GM12875 (cell line): Measurements from ENCODE around the gene KCTD12.

ENCODE experiments used
- H3K4me3 ChIP-seq: one replicate; pipeline ENCODE4 v1.5.1; 2011; ENCODE audit warnings: low read depth, low read length, control low read depth
- TF ChIP-seq, protein P1 (sequence below): IDR thresholded peaks from 2 replicates; pipeline ENCODE4 v1.5.1; 2011; ENCODE audit warnings: low read depth, mild to moderate bottlenecking, control low read depth, inconsistent platforms, low read length, moderate library complexity, borderline replicate concordance; ENCODE audit not compliant: insufficient read depth

KCTD12 gene

DNA sequence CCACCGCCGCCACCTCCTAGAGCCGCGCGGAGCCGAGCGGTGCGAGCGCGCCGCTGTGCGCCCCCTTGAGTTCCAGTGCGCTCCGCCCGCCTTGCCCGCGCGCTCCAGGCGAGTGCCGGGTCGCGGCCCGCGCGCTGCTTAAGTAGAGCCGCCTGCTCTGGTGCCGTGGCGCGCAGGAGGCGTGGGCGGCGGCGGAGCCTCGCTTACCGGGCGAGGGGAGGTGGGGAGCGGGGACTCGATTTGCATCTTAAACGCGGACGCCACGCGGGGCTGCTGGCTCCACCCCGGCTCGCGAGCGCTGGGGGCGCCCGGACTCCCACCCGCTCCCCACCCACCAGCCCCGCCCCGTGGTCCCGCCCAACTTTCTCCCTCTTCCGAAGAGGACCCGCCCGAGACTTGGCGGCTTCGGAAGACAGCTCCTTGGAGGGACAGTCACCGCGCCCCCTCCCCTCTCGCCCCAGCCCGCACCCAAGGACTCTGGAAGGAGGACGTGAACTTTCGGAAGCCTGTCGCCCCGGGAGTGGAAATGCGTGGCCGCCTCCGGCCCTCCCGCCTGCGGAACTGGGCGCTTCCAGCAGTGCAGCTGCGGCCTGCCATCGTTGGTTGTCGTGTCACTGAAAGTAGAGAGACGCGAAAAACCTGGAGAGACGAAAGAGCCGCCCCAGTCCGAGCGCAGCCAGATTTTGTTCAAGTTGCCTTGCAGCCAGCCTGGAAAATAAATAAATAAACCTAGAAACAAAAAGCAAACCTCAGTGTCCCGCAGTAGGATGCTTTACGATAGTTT is at the start of gene KCTD12:
Gene KCTD12, minus strand, starts transcription at position 114 of the 784 bp plus-strand sequence. CDS start 257 bp downstream, outside the sequence.
- peak within 1 kb of the TSS; percentile 73 for H3K4me3 ChIP-seq
- TF ChIP-seq, protein P1, sequence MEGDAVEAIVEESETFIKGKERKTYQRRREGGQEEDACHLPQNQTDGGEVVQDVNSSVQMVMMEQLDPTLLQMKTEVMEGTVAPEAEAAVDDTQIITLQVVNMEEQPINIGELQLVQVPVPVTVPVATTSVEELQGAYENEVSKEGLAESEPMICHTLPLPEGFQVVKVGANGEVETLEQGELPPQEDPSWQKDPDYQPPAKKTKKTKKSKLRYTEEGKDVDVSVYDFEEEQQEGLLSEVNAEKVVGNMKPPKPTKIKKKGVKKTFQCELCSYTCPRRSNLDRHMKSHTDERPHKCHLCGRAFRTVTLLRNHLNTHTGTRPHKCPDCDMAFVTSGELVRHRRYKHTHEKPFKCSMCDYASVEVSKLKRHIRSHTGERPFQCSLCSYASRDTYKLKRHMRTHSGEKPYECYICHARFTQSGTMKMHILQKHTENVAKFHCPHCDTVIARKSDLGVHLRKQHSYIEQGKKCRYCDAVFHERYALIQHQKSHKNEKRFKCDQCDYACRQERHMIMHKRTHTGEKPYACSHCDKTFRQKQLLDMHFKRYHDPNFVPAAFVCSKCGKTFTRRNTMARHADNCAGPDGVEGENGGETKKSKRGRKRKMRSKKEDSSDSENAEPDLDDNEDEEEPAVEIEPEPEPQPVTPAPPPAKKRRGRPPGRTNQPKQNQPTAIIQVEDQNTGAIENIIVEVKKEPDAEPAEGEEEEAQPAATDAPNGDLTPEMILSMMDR: peak; percentile 47

DNA sequence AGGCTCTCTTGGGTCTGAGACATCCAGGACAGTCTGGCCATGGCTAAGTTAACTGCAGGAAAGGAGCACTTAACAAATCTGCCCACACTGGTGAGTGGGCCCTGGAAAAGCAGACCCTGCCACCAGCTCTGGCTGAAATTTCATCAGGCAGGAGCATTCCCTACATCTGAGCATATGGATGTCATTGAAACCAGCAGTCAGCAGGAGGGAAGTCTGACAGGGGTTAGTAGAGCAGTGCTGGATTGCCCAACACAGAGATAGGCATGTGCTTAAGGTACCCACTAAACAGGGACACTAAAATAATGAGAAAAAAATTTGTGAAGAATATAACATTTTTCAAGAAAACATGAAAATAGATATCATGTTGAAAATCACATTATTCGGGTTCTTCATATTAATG is 48.5 kb upstream of the KCTD12 start:
- no peak overlapping the region for H3K4me3 ChIP-seq
- TF ChIP-seq, protein P1: no peak

DNA sequence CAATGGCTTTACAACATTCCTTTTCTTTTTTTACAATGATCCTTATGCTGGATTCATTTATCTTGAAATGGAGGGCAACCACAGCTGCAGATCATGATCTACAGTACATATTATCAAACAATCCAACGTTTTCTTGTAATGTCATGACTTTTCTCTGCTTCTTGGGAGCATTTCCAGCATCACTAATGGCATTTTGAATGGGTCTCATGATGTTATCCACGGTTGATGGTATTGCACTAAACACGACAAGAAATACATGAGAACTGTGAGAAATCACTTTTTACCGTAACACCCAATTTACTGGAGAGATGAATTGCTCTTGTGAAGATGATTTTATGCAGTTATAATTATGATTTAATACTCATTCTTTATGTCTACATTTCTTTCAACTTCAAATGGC is 45.9 kb upstream of the KCTD12 start:
- H3K4me3 ChIP-seq: no peak overlapping the region
- TF ChIP-seq, protein P1: no peak

DNA sequence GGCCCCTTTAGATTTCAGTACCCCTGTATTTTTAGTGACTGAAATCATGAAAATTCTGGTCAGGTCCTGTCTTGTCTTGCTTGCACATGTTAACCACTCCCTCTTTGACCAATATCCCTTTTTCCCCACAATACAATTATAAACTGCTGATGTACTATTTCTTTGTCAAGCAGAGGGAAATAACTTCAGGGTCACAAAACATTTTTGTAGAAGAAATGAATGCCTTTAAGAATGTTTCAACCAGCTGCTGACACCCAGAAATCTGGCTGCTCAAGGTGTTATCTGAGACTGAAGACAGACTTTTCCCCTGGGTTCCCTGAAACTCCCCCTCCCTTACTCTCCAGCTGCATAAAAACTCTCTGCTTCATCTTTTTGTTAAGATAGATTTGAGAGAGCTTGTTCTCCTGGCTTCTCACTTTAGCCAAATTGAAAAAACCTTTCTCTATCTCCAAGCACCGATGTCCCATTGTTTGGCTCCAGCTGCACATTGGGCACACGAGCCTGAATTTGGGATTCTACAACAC is 43.7 kb upstream of the KCTD12 start:
- TF ChIP-seq, protein P1: no peak
- no peak overlapping the region for H3K4me3 ChIP-seq

DNA sequence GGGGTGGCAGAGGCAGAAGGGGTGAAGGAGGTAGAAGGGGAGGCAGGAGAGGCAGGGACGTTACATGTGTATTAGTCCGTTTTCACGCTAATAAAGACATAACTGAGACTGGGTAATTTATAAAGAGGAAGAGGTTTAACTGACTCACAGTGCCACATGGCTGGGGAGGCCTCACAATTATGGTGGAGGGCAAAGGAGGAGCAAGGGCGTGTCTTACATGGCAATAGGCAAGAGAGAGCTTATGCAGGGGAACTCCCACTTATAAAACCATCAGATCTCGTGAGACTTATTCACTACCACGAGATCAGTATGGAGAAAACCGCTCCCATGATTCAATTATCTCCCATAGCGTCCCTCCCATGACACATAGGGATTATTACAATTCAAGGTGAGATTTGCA is 43.1 kb upstream of the KCTD12 start:
- TF ChIP-seq, protein P1: no peak
- H3K4me3 ChIP-seq: no peak overlapping the region

DNA sequence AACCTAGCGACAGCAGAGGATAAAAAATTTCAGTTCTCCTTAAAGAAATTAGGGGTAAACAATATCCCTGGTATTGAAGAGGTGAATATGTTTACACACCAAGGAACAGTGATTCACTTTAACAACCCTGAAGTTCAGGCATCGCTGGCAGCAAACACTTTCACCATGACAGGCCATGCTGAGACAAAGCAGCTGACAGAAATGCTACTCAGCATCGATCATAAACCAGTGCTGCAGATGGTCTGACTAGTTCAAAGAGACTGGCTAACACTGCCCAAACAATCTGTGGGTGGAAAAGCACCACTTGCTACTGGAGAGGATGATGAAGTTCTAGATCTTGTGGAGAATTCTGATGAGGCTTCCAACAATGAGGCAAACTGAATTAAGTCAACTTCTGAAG is 42.3 kb upstream of the KCTD12 start:
- no peak overlapping the region for H3K4me3 ChIP-seq
- TF ChIP-seq, protein P1: no peak

DNA sequence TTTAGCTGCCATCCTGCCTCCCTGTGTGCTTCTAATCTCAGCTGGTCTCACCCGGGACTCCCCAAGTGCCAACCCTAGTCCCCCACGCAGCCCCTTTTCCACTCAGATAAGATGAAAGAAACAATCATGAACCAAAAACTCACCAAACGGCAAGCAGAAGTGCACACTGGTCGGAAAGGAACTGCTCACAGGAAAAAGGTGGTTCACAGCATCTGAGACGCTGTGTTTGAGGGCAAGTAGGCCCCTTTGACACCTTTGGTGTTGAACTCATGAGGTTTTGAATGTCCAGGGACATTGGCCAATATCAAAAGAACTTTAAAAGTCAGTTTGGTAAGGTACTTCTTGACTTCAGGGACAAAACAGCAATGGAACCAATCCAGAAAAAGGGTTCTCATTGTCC is 41.8 kb upstream of the KCTD12 start:
- TF ChIP-seq, protein P1: no peak

More for the DNA sequence above, 41.8 kb upstream of the KCTD12 start:
- H3K4me3 ChIP-seq: no peak overlapping the region
